Epithelial cell of prostate (primary cell): ENCODE data around the gene TUFT1.
"Not testable (repeated sequence)": the region's sequence is repeated elsewhere in the genome, so short reads cannot be mapped to it uniquely, and the experiment has no call there.

Source experiments
- DNase-seq: peaks from one replicate; pipeline ENCODE4 v3.0.0-alpha.2; 2011; ENCODE audit warnings: low read depth, low spot score
- H3K27ac ChIP-seq: fragments of 450-650 bp; 2 replicates; pipeline ENCODE4 v1.5.1; 2017; ENCODE audit warnings: mild to moderate bottlenecking

The TUFT1 gene

GRCh38 chr1:151511636-151512215, 28.4 kb upstream of the TUFT1 start:
- no peak for DNase-seq
- peak overlapping the region; percentile 99 for H3K27ac ChIP-seq

DNA sequence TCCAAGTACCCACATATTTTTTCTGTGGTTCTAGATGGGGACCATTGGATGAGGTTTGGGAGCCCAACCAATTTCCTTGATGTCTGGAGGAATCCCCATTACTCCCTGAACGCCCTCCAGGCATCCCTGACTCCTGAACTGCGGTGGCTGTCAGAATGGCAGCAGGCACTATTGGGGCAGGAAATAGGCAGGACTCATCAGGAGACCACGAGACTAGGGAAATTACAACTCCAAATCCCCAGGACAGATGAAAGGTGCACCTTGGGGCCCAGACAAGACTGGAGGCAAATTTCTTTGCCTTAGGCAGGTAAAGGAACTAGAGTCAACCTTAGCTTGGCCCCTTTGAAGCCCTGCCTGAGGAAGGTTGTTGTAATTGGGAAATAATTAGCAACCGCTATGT, 27.8 kb upstream of the TUFT1 start:
- peak overlapping the region; percentile 99 for H3K27ac ChIP-seq
- no peak for DNase-seq

DNA sequence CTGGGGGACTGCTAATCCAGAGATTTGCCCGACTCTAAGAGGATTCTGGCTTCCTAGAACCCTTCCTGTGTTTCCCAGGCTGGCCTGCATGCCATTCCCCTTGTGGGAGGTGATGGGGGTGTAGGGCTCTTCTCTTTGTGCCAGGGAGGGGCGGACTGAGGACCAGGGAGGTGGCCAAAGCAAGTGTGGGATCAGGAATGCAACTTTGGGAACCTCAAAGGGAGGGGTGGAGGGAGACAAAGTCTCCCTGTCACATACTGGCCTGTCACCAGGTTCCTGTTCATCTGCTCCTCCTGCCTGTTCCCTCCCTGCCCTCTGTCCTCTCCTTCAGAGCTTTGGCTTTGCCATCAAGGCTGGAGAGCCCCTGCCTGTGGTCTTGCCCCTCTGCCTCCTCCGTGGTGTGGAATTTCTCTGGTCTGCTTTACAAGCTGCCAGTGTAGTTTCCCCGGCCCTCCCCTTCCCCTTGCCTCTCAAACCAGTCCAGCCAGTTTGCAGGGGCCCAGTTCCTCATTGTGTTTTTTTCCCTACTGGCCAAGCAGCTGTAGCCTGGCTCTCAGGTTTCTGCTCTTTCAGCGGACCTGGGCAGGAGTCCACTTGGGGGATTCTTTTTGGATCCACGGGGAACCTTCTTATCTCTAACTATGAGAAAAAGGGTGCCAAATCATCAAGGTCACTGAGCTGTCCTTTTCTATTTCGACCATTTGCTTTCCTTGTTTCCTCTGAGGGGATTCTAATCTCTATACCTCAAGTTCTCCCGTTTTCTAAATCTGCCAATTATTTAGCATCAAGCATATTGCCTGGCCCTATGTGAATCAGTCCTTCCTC, 27.1 kb upstream of the TUFT1 start:
- DNase-seq: peak; percentile 66

DNA sequence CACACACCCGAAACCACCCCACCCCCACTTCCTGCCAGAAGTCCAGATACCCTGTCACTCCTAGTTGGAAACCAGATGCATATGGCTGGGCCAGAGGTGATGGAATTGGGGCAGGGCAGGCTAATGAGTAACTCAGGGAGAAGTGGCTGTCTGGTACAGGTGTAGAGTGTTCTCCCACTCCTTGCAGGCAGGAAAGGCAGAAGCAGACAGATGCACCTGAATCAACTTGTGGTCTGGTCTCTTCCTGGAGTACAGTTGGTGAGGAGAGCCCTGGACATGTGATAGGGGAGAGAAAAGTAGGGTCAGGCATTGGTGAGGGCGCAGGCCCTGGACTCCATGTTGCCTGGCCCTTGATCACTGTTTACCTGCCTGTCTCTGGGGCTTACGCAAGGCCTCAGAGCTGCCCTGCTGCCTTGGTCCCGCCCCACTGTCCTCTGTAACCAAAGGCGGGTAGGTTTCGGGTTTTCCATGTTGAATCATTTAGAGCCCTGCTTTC, 26.4 kb upstream of the TUFT1 start:
- H3K27ac ChIP-seq: peak overlapping the region; percentile 99
- peak; percentile 79 for DNase-seq

More for the DNA sequence above, 27.1 kb upstream of the TUFT1 start:
- H3K27ac ChIP-seq: peak overlapping the region; percentile 99

GRCh38 chr1:151514366-151514765, 25.7 kb upstream of the TUFT1 start:
- peak overlapping the region; percentile 99 for H3K27ac ChIP-seq
- no peak for DNase-seq

DNA sequence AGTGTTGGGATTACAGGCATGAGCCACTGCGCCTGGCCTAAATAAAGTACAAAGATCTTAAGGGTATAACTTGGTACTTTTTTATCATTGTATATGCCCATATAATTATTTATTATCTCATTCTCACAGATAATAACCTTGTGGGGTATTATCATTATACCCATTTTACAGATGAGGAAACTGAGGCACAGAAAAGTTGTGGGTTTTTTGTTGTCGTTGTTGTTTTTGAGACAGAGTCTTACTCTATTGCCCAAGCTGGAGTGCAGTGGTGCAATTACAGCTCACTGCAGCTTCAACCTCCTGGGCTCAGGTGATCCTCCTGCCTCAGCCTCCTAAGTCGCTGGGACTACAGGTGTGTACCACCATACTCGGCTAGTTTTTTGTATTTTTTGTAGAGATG, 24.8 kb upstream of the TUFT1 start:
- DNase-seq: no peak
- peak overlapping the region; percentile 99 for H3K27ac ChIP-seq

GRCh38 chr1:151516031-151516511, 24.0 kb upstream of the TUFT1 start:
- DNase-seq: no peak
- H3K27ac ChIP-seq: peak overlapping the region; percentile 99

GRCh38 chr1:151518431-151518830, 21.7 kb upstream of the TUFT1 start:
- H3K27ac ChIP-seq: no peak overlapping the region
- DNase-seq: no peak

GRCh38 chr1:151518936-151519335, 21.2 kb upstream of the TUFT1 start:
- no peak for DNase-seq
- H3K27ac ChIP-seq: no peak overlapping the region

DNA sequence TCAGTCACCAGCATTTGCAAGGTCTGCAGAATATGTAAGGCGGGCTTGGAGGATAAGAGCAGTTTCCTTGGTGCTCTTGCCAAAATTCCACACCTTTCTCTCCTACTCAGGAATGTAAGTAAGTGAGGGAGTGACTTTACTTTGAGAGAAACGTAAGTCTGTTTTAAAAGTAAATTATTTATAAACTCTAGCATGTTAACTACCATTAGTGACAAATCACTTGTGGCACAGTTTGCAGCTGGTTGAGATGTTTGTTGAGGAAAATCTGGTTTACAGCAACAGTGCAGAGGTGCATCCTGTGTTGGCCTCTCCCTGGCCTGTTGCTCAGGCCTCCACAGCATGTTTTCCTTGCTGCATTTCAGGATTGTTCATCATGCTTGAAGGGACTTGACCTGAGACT, 20.4 kb upstream of the TUFT1 start:
- no peak overlapping the region for H3K27ac ChIP-seq
- DNase-seq: no peak

DNA sequence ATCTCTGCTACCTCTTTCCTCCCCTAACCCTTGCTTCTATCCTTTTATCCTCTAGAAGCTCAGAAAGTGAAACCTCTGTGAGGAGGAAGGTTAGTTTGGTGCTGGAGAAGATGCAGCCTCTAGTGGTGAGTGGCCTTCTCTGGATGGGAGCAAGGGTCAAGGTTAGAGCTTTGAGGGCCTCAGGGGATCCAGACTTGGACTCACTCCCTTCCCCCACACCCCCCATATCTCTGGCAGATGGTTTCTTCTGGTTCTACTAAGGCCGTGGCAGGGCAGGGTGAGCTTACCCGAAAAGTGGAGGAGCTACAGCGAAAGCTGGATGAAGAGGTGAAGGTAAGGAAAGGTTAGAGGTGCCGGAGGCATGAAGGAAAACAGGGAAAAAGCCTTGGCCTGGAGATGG, 19.8 kb upstream of the TUFT1 start:
- no peak overlapping the region for H3K27ac ChIP-seq
- DNase-seq: no peak

DNA sequence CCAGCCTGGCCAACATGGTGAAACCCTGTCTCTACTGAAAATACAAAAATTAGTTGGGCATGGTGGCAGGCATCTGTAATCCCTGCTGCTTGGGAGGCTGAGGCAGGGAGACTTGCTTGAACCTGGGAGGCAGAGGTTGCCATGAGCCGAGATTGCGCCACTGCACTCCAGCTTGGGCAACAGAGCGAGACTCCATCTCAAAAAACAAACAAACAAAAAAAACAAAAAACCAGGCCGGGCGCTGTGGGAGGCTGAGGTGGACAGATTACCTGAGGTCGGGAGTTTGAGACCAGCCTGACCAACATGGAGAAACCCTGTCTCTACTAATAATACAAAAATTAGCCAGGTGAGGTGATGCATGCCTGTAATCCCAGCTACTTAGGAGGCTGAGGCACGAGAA, 17.7 kb upstream of the TUFT1 start:
- not testable (repeated sequence) for H3K27ac ChIP-seq, DNase-seq

GRCh38 chr1:151523326-151523725, 16.8 kb upstream of the TUFT1 start:
- no peak overlapping the region for H3K27ac ChIP-seq
- DNase-seq: no peak

DNA sequence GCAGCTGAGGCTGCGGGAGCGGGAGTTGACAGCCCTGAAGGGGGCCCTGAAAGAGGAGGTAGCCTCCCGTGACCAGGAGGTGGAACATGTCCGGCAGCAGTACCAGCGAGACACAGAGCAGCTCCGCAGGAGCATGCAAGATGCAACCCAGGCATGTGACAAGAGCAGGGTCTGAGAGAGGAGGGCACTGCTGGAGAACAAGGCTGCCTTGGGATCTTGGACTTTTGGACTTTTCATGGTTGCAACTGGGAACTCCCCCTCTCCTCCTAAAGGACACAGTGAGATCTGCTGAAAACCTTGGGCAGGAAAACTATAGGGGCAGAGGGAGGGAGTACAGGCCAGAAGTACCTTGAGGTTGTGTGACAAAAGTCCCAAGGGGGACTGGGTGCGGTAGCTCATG, 15.4 kb upstream of the TUFT1 start:
- DNase-seq: no peak
- no peak overlapping the region for H3K27ac ChIP-seq

- DNase-seq: no peak
- no peak overlapping the region for H3K27ac ChIP-seq
Observed at GRCh38 chr1:151526735-151527525, 13.2 kb upstream of the TUFT1 start.

DNA sequence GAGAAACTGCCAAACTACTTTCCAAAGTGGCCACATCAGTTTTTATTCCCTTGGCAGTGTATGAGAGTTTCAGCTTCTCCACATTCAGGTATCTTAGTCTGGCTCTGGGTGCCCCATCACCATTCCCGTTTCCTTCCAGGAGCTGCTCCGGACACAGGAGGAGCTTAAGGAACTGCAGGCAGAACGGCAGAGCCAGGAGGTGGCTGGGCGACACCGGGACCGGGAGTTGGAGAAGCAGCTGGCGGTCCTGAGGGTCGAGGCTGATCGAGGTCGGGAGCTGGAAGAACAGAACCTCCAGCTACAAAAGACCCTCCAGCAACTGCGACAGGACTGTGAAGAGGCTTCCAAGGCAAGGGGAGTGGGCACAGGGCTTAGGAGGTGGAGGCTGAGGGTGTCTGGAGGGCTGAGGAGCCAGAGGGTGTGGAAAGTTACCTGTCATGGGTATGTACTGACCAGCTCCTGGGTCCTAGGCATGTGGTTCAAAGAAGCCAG, 10.9 kb upstream of the TUFT1 start:
- no peak overlapping the region for H3K27ac ChIP-seq
- no peak for DNase-seq

GRCh38 chr1:151529781-151530180, 10.3 kb upstream of the TUFT1 start:
- no peak for DNase-seq
- no peak overlapping the region for H3K27ac ChIP-seq

- no peak for DNase-seq
- no peak overlapping the region for H3K27ac ChIP-seq
Observed at GRCh38 chr1:151530461-151530860, 9.6 kb upstream of the TUFT1 start.

- no peak for DNase-seq
Observed at GRCh38 chr1:151533870-151534269, 6.2 kb upstream of the TUFT1 start.

GRCh38 chr1:151534662-151535278, 5.3 kb upstream of the TUFT1 start:
- no peak for DNase-seq

More at GRCh38 chr1:151533870-151534269, 6.2 kb upstream of the TUFT1 start:
- no peak overlapping the region for H3K27ac ChIP-seq

More at GRCh38 chr1:151534662-151535278, 5.3 kb upstream of the TUFT1 start:
- no peak overlapping the region for H3K27ac ChIP-seq
